H1 (cell line): ENCODE results near the gene INPPL1.

Experiments used
- ASH2L ChIP-seq: fragments of 200-600, 300-600 bp; sonication (generic); IDR thresholded peaks from one replicate; pipeline ENCODE4 v1.7.1; 2017; ENCODE audit warnings: low read length
- CHD1 ChIP-seq: IDR thresholded peaks from 2 replicates; pipeline ENCODE4 v1.6.1; 2012; ENCODE audit warnings: low read depth, low read length, improper control_type of control experiment
- CTCF ChIP-seq, 3 experiments: IDR thresholded peaks; 1 replicate in 2 of 3; 2 replicates in 1 of 3; pipeline versions ENCODE4 v1.5.1 to v1.6.1; 2011; ENCODE audit warnings: low read length in 3 of 3, mild to moderate bottlenecking in 3 of 3, inconsistent platforms in 2 of 3, low read depth in 1 of 3, moderate library complexity in 1 of 3; ENCODE audit not compliant: insufficient read depth in 1 of 3; ENCODE audit errors: control extremely low read depth in 1 of 3
- EGR1 ChIP-seq: IDR thresholded peaks from 2 replicates; pipeline ENCODE4 v1.6.1; 2011; ENCODE audit warnings: low read depth, low read length, borderline replicate concordance
- EP300 ChIP-seq, 2 experiments: IDR thresholded peaks; 1 replicate in 1 of 2; 2 replicates in 1 of 2; pipeline ENCODE4 v1.6.1; 2011 to 2012; ENCODE audit warnings: low read depth in 2 of 2, low read length in 2 of 2, mild to moderate bottlenecking in 2 of 2, borderline replicate concordance in 1 of 2, inconsistent platforms in 1 of 2, moderate library complexity in 1 of 2
- EZH2 ChIP-seq: fragments of 200-600 bp; sonication (generic); IDR thresholded peaks from 2 replicates; pipeline ENCODE4 v1.7.1; 2012; ENCODE audit warnings: low read depth, mild to moderate bottlenecking, moderate library complexity, low read length, inconsistent platforms; ENCODE audit not compliant: severe bottlenecking
- HDAC2 ChIP-seq, 2 experiments: fragments of 300-600 bp in 1 of 2; sonication (generic) in 1 of 2; IDR thresholded peaks; 2 replicates each; pipeline ENCODE4 v1.6.1; 2011 to 2012; ENCODE audit warnings: low read depth in 2 of 2, low read length in 2 of 2, mild to moderate bottlenecking in 2 of 2, moderate library complexity in 2 of 2, borderline replicate concordance in 1 of 2, inconsistent platforms in 1 of 2
- JUN ChIP-seq: IDR thresholded peaks from 2 replicates; pipeline ENCODE4 v1.6.1; 2011; ENCODE audit warnings: low read depth, mild to moderate bottlenecking, improper control_type of control experiment, low read length
- POLR2A ChIP-seq, 2 experiments: IDR thresholded peaks; 1 replicate in 1 of 2; 2 replicates in 1 of 2; pipeline ENCODE4 v1.6.1; 2011; ENCODE audit warnings: low read depth in 2 of 2, low read length in 2 of 2, mild to moderate bottlenecking in 2 of 2; ENCODE audit errors: control extremely low read depth in 1 of 2
- POLR2AphosphoS5 ChIP-seq: IDR thresholded peaks from 2 replicates; pipeline ENCODE4 v1.6.1; 2011; ENCODE audit warnings: low read depth, low read length
- TCF12 ChIP-seq: IDR thresholded peaks from 2 replicates; pipeline ENCODE4 v1.6.1; 2011; ENCODE audit warnings: low read depth, mild to moderate bottlenecking, low read length

GRCh38 chr11:72253392-72253791 lies 28.8 kb downstream of the INPPL1 start:
- TF ChIP-seq POLR2AphosphoS5 (no peak), EP300 (IDR thresholded peaks at IDR 0.05; ENCODE audit: borderline replicate concordance in 1 of 2, low read depth in 2 of 2, low read length in 2 of 2) (no peak), POLR2A (IDR thresholded peaks at IDR 0.05; ENCODE audit: control extremely low read depth in 1 of 2, low read depth in 2 of 2, low read length in 2 of 2) (no peak), HDAC2 (IDR thresholded peaks at IDR 0.05; ENCODE audit: borderline replicate concordance in 1 of 2, low read depth in 2 of 2, low read length in 2 of 2) (no peak), CTCF (IDR thresholded peaks at IDR 0.05; ENCODE audit: control extremely low read depth in 1 of 3, insufficient read depth in 1 of 3, low read depth in 1 of 3, low read length in 3 of 3) (no peak), EGR1 (no peak), CHD1 (no peak), JUN (no peak), ASH2L (no peak), EZH2 (no peak), TCF12 (no peak)
